ENCODE results near the gene NCOA1.

The NCOA1 gene

GRCh38 chr2:24806661-24807036 is 315.6 kb downstream of the NCOA1 start:
- DNase-seq = no peak
- no peaks in the 10 kb centered on the region for H3K27me3 ChIP-seq
- H3K9me3 ChIP-seq = no peaks in the 10 kb centered on the region
- H3K4me3 ChIP-seq = no peak overlapping the region
- TF ChIP-seq CTCF (IDR thresholded peaks at IDR 0.05) = no peak
- H3K4me1 ChIP-seq = no peaks in the 10 kb centered on the region
- peaks cover 0 to 9% (median 0%) of the 10 kb centered on the region in 3 donors for H3K36me3 ChIP-seq
- no peak overlapping the region for H3K27ac ChIP-seq
- intact Hi-C loops (cut with DNase I; ENCODE audit: low total_unique reads) = no loop called here

DNA sequence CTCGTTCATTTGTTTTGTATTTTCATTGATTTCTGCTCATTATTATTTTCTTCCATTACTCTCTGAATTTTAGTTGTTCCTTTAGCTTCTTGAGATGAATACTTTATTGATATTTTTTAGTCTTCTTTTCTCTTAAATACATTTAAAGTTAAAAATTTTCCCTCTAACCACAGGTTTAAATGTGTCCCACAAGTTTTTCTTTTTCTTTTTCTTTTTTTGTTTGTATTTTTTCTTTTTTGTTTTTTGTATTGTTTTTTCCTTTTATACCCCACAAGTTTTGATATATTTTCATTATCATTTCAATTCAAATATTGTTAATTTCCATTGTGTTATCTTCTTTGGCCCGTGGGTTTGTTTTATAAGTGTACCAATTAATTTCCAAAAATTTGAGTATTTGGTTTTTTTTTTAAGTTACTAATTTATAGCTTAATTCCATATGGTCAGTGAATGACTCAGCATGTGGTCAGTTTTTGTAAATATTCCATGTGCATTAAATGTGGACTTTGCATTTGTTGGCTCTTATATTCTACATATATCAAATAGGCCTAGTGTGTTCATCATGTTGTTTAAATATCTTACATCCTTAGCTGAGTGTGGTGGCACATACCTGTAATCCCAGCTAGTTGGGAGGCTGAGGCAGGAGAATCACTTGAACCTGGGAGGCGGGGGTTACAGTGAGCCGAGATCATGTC is 318.4 kb downstream of the NCOA1 start:
- H3K4me3 ChIP-seq = no peak overlapping the region
- intact Hi-C loops (cut with DNase I; ENCODE audit: low total_unique reads) = no loop called here
- H3K36me3 ChIP-seq = peaks cover 0 to 9% (median 0%) of the 10 kb centered on the region in 3 donors
- no peak overlapping the region for H3K27ac ChIP-seq
- no peaks in the 10 kb centered on the region for H3K27me3 ChIP-seq
- H3K9me3 ChIP-seq = no peaks in the 10 kb centered on the region
- no peaks in the 10 kb centered on the region for H3K4me1 ChIP-seq
- no peak for DNase-seq
- no peak for TF ChIP-seq CTCF (IDR thresholded peaks at IDR 0.05)

- DNase-seq = no peak
Observed at GRCh38 chr2:24813691-24814137, 322.7 kb downstream of the NCOA1 start.

DNA sequence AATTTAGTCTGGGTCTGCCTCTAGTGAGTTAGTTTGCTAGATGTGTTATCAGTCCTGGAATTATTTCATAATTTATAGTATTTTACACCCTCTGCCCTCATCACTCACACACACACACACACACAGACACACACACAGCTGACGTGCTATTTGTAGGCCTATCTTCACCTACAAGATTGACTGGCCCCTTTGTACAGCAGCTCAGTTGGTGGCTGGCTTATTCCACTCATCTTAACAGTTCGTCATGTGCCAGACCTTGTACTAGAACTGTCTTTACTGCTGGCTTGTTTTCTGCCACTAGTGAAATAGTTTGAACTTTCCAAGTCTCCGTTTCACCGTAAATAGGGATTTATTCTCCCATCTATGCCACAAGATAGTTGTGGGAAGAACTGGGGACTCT is 323.5 kb downstream of the NCOA1 start:
- intact Hi-C loops (cut with DNase I; ENCODE audit: low total_unique reads) = no loop called here
- Histone ChIP-seq H3K36me3 (peaks cover 0 to 27% (median 1%) of the 10 kb centered on the region in 3 donors), H3K27ac (no peak overlapping the region), H3K27me3 (no peaks in the 10 kb centered on the region), H3K4me1 (no peaks in the 10 kb centered on the region), H3K9me3 (no peaks in the 10 kb centered on the region), H3K4me3 (no peak overlapping the region)
- DNase-seq = no peak
- no peak for TF ChIP-seq CTCF (IDR thresholded peaks at IDR 0.05)

More at GRCh38 chr2:24813691-24814137, 322.7 kb downstream of the NCOA1 start:
- TF ChIP-seq CTCF (IDR thresholded peaks at IDR 0.05) = no peak
- Histone ChIP-seq H3K4me3 (no peak overlapping the region), H3K36me3 (peaks cover 0 to 19% (median 0%) of the 10 kb centered on the region in 3 donors), H3K27ac (no peak overlapping the region), H3K4me1 (no peaks in the 10 kb centered on the region), H3K27me3 (no peaks in the 10 kb centered on the region), H3K9me3 (no peaks in the 10 kb centered on the region)
- intact Hi-C loops (cut with DNase I; ENCODE audit: low total_unique reads) = no loop called here

GRCh38 chr2:24815171-24815570 is 324.1 kb downstream of the NCOA1 start:
- DNase-seq = no peak
- Histone ChIP-seq H3K9me3 (no peaks in the 10 kb centered on the region), H3K4me3 (no peak overlapping the region), H3K27ac (no peak overlapping the region), H3K27me3 (no peaks in the 10 kb centered on the region), H3K36me3 (peaks cover 3 to 34% (median 8%) of the 10 kb centered on the region in 3 donors), H3K4me1 (no peaks in the 10 kb centered on the region)
- intact Hi-C loops (cut with DNase I; ENCODE audit: low total_unique reads) = no loop called here
- no peak for TF ChIP-seq CTCF (IDR thresholded peaks at IDR 0.05)

Data from tibial artery (tissue), 4 donors.